ENCODE measurements around the gene PCARE.

DNA sequence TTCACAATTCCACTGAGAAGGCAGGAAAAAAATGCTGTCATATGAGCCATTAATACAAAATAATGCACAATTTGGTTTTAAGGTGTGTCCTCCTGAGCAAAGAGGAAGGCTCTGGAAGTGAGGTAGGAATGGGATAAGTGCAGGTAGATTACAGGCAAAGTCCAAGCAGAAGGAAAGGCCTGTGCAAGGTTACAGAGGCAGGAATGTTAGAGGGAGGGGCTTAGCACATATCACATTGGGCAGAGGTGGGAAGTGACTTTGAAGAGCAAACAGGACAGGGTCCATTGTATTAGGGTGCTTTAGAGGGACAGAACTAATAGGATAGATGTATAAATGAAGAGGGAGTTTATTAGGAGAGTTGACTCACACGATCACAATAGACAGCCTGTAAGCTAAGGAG lies 26.2 kb upstream of the PCARE start:
- no peak for TF ChIP-seq CTCF (conservative IDR thresholded peaks at IDR 0.05 in 1 of 2, IDR thresholded peaks at IDR 0.05 in 1 of 2; ENCODE audit: extremely low read depth in 1 of 2, insufficient read depth in 1 of 2, low read depth in 1 of 2, low read length in 2 of 2)
- no peak for TF ChIP-seq EZH2 (IDR thresholded peaks at IDR 0.05; ENCODE audit: borderline replicate concordance, low read length)

All from mammary epithelial cell (primary cell).